HG02840 (cell line): ENCODE results near the gene TSPAN9.

Source experiments
- ATAC-seq: cut with Tn5 transposase; IDR thresholded peaks from one replicate; pipeline ENCODE4 v1.9.1; 2021; ENCODE audit warnings: mild to moderate bottlenecking, moderate library complexity, moderate number of reproducible peaks; ENCODE audit not compliant: unreplicated experiment, low FRiP score

TSPAN9 gene

GRCh38 chr12:3201339-3202051 is 124.3 kb downstream of the TSPAN9 start:
- ATAC-seq: no peak

GRCh38 chr12:3202096-3202495 is 124.9 kb downstream of the TSPAN9 start:
- ATAC-seq: no peak

GRCh38 chr12:3202734-3203446 is 125.7 kb downstream of the TSPAN9 start:
- no peak for ATAC-seq

GRCh38 chr12:3203713-3204112 is 126.5 kb downstream of the TSPAN9 start:
- ATAC-seq: no peak

GRCh38 chr12:3204143-3204542 is 127.0 kb downstream of the TSPAN9 start:
- ATAC-seq: no peak

- no peak for ATAC-seq
Measured at GRCh38 chr12:3204730-3205531, 127.8 kb downstream of the TSPAN9 start.

GRCh38 chr12:3205742-3206519 is 128.8 kb downstream of the TSPAN9 start:
- no peak for ATAC-seq

- ATAC-seq: no peak
Measured at GRCh38 chr12:3206536-3207072, 129.4 kb downstream of the TSPAN9 start.

- ATAC-seq: no peak
Measured at GRCh38 chr12:3207175-3207574, 130.0 kb downstream of the TSPAN9 start.

- no peak for ATAC-seq
Measured at GRCh38 chr12:3207858-3208257, 130.7 kb downstream of the TSPAN9 start.

GRCh38 chr12:3213188-3213587 is 136.0 kb downstream of the TSPAN9 start:
- no peak for ATAC-seq

- no peak for ATAC-seq
Measured at GRCh38 chr12:3213768-3214167, 136.6 kb downstream of the TSPAN9 start.

- ATAC-seq: no peak
Measured at GRCh38 chr12:3214526-3215365, 137.6 kb downstream of the TSPAN9 start.

GRCh38 chr12:3215410-3215975 is 138.3 kb downstream of the TSPAN9 start:
- ATAC-seq: no peak

- ATAC-seq: no peak
Measured at GRCh38 chr12:3216097-3216496, 138.9 kb downstream of the TSPAN9 start.

GRCh38 chr12:3216726-3217682 is 139.8 kb downstream of the TSPAN9 start:
- no peak for ATAC-seq

GRCh38 chr12:3217683-3218079 is 140.5 kb downstream of the TSPAN9 start:
- no peak for ATAC-seq
